Glomerular visceral epithelial cell (primary cell): ENCODE data around the gene THAP3.
"Not testable (repeated sequence)": the region's sequence is repeated elsewhere in the genome, so short reads cannot be mapped to it uniquely, and the experiment has no call there.

Source experiments
- DNase-seq: peaks from one replicate; pipeline ENCODE4 v3.0.0-alpha.2; 2016; ENCODE audit errors: extremely low spot score

Gene THAP3

DNA sequence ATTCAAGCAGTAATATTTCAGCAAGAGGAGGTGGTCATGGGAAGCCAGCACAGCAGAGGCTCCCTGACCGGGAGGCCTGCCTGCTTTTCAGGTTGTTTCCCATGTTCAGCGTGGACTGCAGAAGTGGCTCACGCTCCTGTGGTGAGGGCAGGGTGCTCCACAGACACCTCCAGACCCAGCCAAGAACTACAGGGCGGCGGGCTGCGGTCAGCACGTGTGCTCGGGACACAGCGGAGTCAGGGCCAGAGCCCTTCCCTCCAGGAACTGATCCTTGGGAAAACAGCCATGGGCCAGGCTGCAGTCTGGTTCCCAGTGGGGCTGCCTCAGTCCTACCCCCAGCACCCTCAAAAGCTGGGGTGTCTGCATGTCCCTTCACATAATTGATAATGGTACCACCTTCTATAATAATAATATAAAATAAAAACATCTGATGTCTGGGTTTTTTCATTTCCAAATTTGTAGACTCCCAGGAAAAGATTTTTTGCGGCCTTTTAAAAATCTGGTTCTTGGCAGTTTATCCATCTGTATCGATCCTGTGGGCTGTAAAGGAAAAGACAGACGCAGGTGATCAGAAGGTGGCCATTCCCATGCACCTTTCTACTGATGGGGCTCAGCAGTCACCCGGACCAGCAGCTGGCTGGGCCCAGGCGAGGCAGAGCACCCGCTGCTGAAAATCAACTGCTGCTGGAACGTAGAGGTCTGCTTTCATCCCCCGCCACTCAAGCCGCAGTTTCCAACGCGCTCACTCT is 10.7 kb downstream of the THAP3 start:
- no peak for DNase-seq

DNA sequence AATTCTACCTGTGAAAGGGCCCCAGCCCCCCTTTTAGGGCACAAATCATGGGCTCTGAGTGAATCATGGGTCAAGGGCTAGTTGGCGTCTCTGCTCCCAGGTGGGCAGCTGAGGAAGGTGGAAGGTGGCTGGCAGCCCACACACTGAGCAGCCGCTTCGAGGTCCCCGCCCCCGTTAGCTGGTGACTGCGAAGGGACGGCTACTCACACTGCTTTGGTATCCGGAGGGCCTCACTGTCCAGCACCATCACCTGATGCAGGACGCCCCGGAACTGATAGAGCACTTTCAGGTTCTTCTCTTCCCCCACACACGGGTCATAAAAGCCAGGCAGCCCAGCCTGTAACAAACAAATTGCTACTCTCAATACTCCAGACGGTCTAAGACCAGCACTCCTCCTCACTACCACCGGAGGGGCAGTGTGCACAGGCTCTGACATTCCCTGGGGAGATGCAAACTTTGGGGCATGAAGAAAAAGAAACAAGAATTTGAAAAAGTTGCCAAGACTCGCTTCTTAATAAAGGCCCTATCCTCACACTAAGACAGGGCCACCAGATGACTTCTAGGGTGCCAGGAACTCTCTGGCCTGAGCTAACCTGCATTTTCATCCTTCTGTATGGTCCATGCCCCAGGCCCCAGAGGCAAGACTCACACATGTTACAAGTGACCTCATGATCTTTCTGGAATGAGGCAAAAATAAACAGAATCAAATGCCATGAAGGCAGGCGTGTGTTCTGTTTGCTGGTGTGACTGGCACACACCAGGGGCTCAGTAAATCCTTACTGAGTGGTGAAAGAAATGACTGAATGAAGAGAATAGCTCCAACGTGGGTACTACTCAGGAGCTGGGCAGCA is 11.5 kb downstream of the THAP3 start:
- DNase-seq, result no peak

DNA sequence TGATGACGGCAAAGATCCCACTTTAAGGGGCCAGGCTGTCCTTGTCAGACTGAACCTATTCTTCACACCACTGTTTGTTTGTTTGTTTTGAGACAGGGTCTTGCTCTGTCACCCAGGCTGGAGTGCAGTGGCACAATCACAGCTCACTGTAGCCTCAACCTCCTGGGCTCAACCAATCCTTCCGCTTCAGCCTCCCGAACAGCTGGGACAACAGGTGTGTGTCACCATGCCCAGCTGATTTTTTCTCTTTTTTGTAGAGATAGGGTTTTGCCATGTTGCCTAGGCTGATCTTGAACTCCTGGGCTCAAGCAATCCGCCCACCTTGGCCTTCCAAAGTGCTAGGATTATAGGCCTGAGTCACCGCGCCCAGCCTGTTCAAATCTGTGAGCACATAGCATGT is 12.1 kb downstream of the THAP3 start:
- not testable (repeated sequence) for DNase-seq

DNA sequence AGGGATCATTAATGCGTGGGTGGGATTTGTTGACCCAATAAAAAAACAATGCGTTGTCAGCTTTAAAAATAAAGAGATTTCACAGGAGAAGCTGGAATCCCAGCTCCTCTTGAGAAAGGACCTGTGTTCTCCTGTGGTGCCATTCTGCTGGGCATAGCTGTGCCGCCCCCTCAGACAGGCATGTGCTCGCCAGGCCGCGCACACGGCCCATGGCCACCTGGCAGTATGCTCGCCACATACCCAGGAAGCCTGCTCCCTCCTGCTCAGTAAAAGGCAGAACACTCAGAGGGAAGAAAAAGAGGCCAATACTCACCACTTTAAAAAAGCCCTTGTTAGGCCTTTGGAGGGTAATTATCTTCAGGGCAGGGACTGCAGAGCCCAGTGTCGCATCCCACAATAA is 13.1 kb downstream of the THAP3 start:
- DNase-seq, result no peak

DNA sequence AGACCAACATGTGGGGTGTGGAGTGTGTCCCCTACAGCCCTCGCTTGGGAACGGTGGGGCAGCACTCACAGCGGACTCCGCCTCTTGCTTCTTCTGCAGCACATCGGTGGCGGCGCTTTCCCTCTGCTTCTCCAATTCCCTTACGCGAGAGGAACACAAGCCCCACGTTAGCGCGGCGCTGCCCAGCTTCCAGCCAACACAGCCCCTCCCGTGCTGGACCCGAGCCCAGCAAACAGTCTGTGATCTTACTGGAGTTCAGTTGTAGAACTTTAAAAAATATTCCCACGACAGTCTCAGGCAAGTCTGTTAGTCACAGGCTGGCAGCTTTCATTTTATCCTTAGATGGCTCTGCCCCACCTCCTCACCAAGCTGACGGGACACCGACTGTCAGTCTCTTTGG is 13.6 kb downstream of the THAP3 start:
- no peak for DNase-seq

DNA sequence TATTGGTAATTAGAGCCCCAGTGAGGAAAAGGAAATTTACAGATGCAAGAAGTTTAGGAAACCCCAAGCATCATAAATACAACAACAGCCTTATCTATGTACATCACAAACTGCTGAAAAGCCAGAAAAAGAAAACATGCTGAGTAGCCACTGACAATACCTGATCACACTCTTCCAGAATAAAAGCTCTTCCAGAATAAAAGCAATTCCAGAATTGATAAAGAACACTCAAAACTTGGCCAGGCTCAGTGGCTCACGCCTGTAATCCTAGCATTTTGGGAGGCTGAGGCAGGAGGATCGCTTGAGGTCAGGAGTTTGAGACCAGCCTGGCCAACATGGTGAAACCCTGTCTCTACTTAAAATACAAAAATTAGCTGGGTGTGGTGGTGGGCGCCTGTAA is 16.2 kb downstream of the THAP3 start:
- DNase-seq, result not testable (repeated sequence)

DNA sequence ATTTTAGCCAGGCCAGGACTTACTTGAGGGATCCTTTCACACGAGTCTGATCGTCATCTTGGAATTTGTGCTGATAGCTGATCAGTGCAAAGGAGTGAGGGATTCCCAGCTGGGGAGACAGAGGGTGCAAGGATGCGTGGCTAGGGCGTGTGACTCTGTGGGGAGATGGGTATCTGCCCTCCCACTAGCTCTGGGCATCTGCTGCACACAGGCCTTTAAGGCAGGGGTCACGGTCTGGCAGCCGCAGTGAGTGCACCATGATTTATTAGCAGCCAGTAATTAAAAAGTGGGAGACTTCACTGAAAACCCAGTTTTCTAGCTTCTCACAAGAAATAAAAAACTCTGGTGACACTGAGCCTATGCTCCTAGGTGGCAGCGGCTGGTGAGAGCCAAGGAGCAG is 20.4 kb downstream of the THAP3 start:
- no peak for DNase-seq

DNA sequence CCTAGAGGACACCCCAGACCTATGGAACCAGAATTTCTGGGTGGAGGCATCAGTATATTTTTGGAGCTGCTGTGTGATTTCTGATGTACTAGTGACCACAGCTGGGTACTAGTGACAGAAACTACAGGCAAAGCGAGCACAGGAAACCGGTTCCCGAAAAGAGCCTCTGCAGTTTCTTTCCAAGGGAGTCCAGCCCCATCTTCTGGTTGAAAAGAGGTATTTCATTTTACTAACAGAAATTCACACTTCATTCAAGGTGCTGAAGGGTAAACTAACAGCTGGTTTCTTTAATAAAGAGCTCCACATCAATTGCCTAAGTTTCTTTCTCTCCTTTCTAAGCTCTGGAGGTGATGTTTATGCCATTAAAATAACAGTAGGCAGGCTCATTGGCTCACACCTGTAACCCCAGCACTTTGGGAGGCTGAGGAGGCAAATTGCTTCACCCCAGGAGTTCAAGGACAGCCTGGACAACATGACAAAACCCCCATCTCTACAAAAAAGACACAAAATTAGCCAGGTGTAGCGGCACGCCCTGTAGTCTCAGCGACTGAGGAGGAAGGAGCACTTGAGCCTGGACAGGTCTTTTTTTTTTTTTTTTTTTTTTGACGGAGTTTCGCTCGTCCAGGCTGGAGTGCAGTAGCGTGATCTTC is 22.0 kb downstream of the THAP3 start:
- DNase-seq, result peak; percentile 44

DNA sequence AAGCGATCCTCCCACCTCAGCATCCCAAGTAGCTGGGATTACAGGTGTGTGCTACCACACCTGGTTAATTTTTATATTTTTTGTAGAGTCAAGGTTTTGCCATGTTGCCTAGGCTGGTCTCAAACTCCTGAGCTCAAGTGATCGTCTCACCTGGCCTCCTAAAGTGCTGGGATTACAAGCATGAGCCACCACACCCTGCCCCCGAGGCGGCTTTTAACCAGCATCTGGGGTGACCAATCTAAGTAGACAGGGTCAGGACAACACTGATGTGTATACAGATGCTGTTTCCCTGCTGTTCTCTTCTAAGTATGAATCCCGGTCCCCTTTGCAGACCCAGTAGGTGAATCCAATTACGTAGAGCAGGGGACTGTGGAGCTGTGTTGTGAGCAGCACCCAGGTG is 23.9 kb downstream of the THAP3 start:
- no peak for DNase-seq

DNA sequence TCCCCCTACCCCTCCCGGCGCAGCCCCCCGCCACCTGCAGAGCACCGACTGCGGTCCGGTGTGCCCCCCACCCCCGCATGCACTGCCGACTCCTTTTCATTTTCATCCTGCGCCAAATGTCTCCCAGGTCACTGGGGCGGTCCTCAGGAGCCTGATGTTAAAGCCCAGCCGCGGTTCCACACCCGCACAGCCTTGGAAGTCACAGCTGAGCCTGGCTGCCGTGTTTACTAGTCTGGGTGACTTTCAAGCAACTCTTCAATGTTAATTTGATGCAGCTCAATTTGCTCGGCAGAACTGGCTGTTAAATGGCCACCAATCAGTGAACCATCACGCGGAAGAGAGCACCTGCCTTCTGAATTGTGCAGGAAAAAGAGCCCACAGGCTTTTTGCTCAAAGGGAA is 27.2 kb downstream of the THAP3 start:
- DNase-seq, result no peak

DNA sequence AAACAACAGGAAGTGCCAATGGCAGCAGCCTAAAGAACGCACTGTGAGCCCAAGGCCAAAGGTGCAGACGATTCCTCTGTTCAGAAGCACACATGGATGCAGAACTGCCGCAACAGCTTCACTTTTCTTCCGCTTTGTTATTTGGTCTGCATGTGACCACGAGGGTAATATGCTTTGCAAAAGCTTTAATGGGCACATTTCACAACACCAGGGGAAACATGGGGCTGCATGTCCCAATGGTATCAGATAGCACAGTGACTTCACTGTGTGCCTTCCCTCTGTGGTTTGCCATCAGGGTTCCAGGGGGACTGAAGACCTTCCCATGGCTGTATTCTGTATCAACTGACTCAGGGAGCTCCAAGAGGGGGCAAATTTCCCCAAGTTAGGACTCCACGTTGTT is 28.3 kb downstream of the THAP3 start:
- no peak for DNase-seq

DNA sequence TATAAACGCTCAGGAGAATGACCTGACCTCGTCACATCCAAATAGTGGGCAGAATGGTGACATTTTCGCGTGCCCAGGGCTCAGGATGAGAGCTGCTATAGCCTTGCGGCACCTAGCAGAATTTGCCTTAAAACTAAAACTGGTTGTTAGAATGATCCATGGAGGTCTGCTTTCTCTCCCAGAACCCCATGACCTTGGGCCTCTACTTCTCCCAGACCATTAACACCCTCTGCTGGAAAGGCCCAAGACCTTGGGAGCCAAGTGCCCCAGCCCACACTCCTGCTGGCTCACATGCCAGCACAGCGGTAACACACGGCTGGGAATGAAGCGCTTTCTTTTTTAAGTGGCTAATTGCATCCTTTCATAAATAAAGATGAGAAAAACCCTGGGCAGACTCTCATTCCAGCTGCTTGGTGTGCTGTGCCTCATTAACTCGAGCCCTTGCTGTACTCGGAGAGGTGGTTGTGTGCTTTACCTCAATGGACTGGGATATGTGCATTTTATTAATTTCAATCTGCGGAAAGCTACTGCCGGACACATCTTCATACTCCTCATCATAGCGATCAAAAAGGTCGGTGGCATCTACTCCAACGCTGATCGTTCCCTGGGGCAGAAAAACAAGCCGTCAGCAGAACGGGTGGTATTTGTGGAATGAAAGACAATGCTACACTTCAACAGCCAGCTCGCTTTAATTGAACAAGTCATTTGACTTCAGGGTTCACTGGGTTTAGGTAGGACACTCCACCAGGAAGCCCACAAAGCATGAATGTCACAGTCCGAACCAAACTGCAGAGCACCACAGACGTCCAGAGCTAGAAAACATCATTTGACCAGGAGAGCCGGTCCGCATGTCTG is 29.0 kb downstream of the THAP3 start:
- DNase-seq, result peak; percentile 19

DNA sequence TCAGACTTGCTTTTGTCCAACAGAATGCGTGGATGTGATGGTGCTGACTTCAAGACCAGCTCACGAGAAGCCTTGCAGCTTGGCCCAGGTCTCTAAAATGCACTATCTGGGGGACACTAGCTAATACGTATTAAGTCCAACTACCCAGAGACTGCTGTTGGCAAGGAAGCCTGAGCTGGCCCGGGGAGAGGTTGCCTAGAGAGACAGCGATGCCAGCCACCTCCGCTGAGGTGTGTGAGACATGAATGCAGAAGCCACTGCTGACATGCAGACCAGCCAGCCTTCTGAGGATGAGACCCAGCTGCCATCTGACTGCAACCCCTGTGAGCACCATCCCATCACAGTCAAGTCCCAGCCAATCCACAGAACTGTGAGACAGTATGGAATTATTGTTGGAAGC is 32.5 kb downstream of the THAP3 start:
- DNase-seq, result no peak

DNA sequence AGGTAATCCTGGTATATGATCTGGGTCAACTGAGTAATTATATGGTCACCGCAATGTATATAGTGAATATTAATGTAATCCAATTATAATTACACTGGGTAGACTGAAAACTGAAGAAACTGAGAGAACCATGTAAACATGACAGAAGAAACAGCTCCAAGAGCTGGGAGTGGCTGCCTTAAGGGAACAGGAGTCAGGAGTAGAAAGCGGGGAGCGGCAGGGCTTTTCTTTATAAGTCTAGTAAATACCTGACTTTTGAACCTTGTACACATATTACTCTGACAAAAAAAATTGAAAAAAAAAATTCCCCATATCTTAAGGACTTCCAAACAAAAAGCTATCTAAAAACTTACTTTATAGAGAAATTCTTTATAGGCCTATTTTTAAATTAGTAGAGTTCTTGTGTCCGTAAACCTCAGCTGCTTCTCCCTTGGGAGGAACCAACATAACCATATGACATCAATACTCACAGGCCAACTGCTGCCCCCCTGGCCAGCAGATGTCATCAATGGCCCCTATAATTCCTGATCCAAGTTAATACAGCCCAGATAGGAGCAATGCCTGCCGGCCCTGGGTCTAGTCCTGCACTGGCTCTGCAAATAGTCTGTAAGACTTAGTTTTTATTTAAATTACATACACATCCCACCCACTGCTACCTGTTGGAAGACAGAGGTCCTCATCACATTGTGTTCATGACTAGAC is 33.8 kb downstream of the THAP3 start:
- DNase-seq, result no peak

DNA sequence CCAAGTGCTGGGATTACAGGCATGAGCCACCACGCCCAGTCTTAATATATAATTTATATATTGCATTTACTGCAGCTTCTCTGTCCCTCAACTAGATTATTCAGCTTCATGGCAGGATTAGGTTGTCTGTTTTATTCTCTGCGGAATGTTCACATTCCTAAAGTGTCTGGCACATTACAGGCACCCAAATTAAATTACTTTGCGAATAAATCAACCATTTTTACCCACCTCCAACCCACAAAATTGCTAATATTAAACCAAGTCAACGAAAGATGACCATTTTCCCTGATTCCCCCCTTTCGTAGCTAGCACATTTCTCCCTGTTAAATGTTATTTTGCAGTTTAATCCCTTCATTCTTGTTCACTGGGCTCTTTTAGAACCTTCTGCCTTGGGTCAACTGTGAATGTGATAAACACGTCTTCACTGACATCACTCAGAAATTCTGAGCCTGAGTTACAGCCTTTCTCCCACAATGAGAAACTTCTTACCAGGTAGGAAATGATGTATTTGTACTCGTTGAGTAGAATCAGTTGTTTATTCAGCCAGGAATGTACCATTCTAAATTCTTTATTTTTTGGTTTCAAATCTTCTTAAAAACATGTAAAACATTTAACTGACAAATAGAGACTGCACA is 35.9 kb downstream of the THAP3 start:
- DNase-seq, result peak; percentile 74

DNA sequence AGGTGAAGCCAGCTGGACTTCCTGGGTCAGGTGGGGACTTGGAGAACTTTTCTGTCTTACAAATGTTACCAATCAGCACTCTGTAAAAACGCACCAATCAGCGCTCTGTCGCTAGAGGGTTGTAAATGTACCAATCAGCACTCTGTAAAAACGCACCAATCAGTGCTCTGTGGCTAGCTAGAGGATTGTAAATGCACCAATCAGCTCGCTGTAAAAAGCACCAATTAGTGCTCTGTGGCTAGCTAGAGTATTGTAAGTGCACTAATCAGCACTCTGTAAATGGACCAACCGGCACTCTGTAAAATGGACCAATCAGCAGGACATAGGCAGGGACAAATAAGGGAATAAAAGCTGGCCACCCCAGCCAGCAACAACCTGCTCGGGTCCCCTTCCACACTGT is 37.8 kb downstream of the THAP3 start:
- not testable (repeated sequence) for DNase-seq

DNA sequence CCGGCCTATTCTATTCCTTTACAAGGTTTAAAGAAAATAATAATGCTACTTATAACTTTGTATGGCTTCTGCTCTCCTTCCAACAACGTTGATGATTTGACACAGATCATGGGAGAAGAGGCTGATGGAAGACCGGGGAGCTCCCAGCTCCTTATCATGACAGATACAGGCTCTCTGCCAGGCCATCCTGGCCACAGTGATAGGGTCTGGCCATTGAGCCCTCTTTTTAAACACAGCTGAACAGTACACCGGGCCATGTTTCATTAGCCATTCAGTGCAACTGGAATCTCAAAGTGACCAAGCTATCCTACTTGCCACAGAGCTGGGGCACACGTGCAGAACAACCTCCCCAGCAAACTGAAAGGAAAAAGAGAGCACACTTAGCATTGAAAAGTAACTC is 42.0 kb downstream of the THAP3 start:
- no peak for DNase-seq

DNA sequence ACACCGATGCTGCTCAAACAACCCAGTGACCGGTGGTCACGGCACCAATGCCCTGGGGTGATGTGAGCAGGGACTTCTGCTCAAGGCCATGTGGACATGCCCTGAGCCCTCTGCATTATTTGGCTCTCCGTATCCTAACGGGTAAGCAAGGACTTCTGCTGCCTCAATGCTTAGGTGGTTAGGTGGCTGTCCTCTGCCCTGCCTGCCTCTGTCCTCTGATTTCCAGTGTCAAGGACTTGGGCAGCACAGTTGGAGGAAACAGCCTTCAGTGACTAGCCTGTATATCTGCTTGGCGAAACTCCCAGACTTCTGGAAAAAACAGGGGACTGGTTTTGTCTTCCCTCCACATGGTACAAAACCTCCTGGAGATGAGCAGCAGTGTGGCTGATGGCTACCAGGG is 42.5 kb downstream of the THAP3 start:
- DNase-seq, result no peak

DNA sequence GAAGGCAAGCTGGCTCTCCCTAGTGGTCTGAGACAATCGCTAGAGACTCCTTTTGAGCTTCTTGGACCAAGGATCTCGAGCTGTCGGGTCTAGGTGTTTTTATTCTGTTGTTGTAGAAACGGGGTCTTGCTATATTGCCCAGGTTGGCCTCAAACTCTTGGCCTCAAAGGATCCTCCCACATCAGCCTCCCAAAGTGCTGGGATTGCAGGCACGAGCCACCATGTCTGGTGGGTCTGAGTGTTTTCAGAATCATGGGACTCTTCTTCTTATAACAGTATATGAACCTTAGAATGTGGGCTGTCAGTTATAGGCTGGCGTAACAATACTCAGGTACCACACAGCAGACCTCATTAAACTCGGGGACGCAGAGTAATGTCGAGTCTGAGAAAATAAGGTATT is 43.8 kb downstream of the THAP3 start:
- no peak for DNase-seq

DNA sequence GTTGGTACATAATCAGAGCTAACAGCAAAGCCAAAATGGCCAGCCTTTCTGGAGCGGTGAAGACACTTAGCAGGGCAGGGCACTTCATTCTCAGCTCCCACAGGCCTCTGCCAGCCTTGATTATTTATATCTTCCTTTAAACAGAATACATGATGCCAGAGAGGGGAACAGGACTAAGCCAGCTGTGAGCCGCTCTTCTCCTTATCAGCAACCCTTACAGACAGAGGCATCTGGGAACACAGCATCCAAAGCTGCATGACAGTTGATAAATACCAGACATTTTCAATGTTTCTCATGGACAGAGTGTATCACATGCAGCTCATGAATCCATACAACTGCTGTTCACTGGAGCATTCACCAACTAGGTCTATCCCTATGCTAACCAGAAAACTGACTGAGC is 47.9 kb downstream of the THAP3 start:
- no peak for DNase-seq
